GM19452 (cell line): ENCODE measurements around the gene SEMA3C.

Source experiments
- ATAC-seq: cut with Tn5 transposase; IDR thresholded peaks from one replicate; pipeline ENCODE4 v1.9.1; 2021; ENCODE audit not compliant: unreplicated experiment

Gene SEMA3C

DNA sequence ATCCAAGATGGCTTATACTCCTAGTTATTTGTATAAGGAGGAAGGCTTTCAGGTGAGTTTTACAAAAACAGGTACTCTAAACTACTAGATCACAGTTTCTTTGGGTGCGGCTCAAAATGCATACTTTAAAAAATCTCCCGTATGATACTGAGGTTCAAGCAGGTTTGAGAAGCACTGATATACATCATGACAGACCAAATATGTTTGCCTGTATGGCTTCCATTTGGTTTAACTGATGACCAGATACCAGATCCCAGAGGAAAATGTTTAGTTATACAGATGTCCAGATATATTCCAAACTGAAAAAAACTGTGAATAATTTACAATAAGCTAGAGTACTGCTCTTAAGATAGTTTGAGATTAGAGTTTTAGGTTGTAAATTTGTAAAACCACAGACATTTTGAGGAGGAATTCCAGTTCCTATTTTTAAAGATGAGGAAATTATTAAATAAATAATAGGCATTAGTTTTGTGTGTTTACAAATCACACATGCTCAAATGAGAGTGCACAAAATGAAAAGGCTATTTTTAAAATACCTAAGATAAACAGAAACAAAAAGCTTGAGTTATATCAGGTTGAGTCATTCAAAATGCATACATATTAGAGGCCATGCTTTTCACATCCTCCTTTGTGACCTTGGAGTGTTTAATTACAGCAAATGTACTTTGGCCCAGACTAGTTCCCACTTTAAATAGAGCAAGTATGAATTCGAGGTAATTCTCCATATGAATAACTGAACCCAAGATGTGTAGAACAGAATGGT, 60.5 kb downstream of the SEMA3C start:
- no peak for ATAC-seq

DNA sequence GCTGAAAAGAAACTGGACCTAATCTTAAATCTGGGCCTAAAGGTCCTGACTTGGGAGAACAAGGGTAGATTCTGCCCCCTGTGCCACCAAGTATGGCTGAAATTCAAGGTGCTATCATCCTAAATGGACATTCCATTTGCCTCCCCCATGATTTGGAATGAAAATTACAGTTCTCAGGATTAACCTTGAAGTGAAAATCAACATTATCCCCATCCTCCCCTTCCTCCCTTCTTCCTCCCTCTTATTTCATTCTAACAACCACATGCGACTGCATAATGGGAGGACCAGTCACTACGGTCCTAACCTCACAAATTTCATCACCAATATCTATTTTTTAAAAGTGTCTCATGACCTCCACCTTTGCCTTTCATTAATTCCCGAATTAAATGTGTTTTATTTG, 62.1 kb downstream of the SEMA3C start:
- no peak for ATAC-seq

DNA sequence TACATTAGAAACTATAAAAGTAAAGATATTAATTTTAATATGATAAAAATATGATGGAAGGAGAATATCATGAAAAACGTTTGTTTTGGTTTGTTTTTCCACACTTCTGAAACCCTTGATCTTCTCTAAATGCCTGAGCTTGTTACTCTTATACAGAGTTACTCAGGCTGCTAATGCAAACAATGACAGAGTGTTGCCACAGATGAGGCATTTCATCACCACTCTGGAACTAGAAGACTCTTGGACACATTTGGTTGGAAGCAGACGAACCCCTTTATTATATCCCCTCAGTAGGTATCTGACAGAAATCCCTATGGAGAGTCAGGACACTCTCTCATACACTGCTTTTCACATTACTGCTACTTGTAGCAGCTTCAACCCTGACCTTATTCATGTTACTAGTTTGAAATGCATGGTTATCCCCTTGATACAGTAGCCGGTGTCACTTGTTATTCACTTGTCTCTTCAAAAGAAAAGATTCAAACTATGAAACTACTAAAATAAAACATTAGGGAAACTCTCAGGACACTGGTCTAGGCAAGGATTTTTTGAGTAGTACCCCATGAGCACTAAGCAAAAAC, 66.9 kb downstream of the SEMA3C start:
- ATAC-seq = no peak

DNA sequence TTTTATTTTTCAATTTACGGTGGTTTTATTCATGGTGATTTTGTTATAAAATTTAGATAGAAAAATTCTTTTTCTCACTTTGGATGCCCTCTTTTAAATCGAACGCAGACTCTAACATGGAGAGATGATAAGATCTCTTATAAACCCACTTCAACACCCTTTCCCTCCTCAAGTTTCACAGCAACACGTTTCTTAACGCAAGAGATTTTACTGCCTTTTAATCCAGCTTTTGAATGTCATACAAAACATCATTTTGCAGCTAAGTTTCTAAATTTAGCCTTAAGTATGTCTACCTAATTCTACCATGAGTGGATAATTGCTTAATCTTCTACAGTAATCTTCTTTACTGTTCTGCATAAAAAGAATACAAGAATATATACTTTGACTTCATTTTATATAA, 70.0 kb downstream of the SEMA3C start:
- ATAC-seq = no peak

- no peak for ATAC-seq
These were observed 71.0 kb downstream of the SEMA3C start for GRCh38 chr7:80847895-80848294.

- ATAC-seq = no peak
These were observed 71.8 kb downstream of the SEMA3C start for GRCh38 chr7:80847027-80847426.

GRCh38 chr7:80844916-80845315, 73.9 kb downstream of the SEMA3C start:
- no peak for ATAC-seq

GRCh38 chr7:80843018-80843677, 75.7 kb downstream of the SEMA3C start:
- ATAC-seq = no peak

DNA sequence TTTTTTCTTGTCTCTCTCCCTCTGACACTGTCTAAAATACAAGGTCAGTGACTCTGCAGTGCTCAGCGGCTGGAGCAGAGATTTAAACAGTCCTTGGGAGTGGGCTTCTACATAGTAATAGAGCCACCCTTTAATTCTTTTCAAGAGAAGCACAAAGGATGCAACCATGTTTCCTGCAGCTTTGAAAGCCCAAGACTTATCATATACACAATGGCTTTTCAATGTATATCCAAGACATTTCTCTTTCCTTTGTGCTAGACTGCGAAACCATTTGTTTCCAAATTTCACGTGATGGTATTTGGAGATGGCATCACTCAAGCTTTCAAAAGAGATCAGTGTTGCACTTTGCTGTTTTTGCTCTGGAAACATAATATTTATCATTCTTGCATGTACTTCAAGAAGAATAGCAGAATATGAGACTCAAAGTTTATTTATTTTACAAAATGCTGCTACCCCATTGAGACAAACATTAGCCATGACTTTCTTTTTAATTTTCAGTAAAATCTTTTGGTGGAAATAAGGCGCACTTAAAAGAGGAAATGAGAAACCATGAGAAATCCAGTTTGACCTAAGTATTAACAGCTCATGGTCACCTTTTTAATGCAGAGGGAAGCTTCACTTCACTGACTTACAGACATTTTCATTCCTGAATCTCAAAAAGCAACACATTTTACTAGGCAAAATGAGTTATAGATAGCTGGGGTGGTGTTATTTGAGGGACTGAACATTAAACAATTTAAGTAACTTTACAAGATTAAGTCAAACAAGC, 76.6 kb downstream of the SEMA3C start:
- no peak for ATAC-seq

DNA sequence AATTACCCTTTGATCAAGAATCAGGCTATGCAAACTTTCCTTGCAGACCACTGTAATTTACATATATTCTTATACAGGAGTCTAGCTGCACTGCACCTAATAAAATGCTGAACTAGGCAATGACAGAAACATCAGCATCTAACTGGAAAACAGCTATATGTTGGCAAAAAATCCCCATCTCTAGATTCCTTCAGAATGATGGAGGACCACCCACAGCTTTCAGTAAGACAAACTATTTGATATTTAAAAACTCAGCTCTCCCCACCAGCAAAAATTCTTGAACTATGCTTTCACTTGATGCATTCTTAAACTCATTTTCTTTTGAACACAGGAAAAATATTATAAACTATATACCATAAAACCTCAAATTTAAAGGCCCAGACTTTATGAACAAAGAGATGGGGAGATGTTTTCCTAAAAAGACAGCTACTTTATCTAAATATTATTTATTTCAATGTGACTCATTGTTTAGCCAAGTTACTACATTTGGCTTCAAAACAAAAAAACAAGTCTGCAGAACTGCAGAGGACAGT, 77.4 kb downstream of the SEMA3C start:
- ATAC-seq = no peak

DNA sequence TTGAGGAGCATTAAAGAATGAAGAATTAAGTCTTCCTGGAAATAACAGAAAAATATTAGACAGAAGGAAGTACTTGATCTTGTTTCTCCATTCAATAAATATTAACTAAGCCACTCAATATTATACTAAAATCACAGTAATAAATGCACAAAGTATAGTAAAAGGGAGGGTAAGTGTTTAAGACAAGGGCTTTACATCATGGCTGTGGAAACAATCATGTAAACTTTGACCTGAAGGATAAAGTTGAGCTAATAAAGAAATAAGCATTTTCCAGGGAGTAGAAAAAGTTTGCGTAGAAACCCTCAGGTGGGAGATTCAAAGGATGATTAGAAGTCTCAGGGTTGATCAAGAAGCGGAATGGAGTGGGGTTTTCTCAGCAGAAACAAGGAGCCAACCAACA, 78.2 kb downstream of the SEMA3C start:
- no peak for ATAC-seq

DNA sequence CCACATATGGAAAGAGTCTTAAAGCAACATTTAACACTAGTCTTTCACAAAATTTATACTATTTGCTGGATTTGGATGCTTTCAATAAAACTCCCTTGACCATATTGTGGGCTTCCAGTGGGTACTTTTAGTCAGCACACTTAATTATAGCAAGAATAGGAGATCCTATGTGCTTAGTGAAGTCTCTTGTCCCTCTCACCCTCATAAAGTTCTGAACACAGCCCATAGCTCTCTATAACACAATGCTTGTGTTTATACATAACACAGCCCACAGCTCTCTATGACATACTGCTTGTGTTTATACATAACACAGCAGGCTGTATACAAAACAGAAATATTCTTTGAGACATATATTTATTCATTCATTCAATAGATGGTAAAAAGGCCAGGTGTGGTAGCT, 79.0 kb downstream of the SEMA3C start:
- no peak for ATAC-seq

DNA sequence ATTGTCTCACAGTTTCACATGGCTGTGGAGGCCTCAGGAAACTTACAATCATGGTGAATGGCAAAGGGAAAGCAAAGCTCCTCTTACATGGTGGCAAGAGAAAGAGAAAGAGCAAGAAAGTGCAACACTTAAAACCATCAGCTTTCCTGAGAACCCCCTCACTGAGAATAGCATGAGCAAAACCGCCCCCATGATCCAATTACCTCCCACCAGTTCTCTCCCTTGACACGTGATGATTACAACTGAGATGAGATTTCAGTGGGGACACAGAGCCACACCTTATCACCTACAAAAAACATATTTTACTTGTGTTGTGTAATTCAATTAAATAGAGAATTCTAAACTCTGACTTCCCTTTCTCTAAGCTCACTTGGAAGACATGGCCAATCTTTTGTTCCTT, 80.2 kb downstream of the SEMA3C start:
- no peak for ATAC-seq

GRCh38 chr7:80837345-80837744, 81.5 kb downstream of the SEMA3C start:
- no peak for ATAC-seq

GRCh38 chr7:80835251-80835650, 83.6 kb downstream of the SEMA3C start:
- ATAC-seq = no peak

DNA sequence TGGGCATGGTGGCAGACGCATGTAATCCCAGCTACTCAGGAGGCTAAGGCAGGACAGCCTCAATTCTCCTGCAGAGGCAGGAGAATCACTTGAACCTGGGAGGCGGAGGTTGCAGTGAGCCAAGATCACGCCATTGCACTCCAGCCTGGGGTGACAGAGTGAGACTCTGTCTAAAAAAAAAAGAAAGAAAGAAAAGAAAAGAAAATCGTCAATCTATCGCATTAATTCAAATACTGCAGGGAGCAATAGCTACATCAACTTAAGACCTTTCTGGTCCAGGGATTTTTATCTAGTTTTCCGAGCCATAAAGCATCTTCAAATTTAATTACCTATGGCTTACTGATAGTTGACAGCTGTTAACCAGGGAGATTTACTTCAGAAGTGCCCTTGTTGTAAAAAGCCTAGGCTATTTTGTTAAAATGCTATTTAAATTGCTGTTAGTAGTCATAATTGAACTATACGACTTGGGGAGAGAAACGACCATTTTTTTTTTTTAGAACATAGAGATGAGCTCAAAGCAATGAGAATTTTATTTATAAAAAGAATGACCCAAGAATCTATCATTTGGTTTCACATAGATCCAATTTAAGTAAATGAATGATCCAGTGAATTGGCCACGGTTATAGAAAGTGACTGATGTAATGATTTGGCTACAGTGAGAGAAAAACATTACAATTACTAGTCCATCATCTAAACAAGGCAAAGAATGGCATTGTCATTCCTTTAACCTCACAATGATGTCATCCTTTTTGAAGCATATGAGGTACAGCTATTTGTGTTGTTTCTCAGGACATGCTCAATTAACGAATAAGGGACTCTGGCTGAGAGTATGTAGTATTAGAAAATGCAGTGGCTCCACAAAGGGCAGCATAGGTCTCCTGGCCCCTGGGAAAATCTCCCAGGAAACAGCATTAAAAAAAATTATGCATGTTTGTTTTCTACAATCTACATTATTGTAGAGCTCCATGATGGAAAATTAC, 85.3 kb downstream of the SEMA3C start:
- ATAC-seq = no peak

DNA sequence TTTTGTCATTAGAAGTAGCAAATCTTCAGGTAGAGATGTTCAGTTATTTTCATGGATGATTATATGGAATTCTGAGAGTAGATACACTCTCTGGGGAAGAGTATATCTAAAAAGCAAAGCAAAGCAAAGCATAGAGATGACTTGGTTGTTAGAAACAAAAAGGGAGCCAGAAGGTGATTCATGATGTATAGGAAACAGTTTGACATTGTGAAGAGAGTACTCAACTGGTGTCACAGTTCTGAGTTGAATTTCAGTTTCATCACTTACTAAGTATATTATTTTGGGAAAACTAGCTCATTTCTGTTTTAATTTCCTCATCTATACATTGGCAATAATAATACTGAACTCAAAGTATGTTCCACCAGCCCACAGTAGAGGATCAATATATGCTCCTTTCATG, 86.8 kb downstream of the SEMA3C start:
- ATAC-seq = no peak

GRCh38 chr7:80830584-80831285, 88.1 kb downstream of the SEMA3C start:
- ATAC-seq = no peak

GRCh38 chr7:80830010-80830409, 88.8 kb downstream of the SEMA3C start:
- no peak for ATAC-seq

GRCh38 chr7:80829527-80829926, 89.3 kb downstream of the SEMA3C start:
- ATAC-seq = no peak
